H1 (cell line): ENCODE measurements around the gene RTEL1. TPM values are rescaled to one million over a fixed set of nuclear protein-coding genes. Genes with fewer than 3 reads are reported as not detected.

ENCODE experiments used
- CTCF ChIA-PET: fragments of 300-600 bp; sonication (Branson Sonifier 250); formaldehyde crosslinking; loops from one replicate; lab custom pipeline; 2021; ENCODE audit not compliant: partially characterized antibody; lab: Charles Lee
- POLR2A ChIA-PET: fragments of 300-600 bp; sonication (Branson Sonifier 250); formaldehyde crosslinking; loops from one replicate; lab custom pipeline; 2021; ENCODE audit warnings: inconsistent platforms; ENCODE audit not compliant: partially characterized antibody; lab: Charles Lee
- DNase-seq, 2 experiments: peaks; one replicate each; pipeline versions ENCODE4 v3.0.0 to v3.0.0-alpha.2; 2010 to 2022; ENCODE audit warnings: low spot score in 2 of 2, low read depth in 1 of 2, mixed read lengths in 1 of 2
- FAIRE-seq: peaks from 2 replicates; lab custom pipeline; 2011; peaks lifted over from hg19 to GRCh38; lab: Jason Lieb, UNC
- H2AFZ ChIP-seq: 2 replicates; pipeline ENCODE4 v1.8.1; 2012; ENCODE audit warnings: low read length, inconsistent platforms
- H2AK5ac ChIP-seq: 2 replicates; pipeline ENCODE4 v1.6.1; 2013; ENCODE audit warnings: low read depth, low read length
- H2BK120ac ChIP-seq: replicated peaks from 2 replicates; pipeline ENCODE3; 2013; ENCODE audit warnings: low read depth, low read length, inconsistent platforms
- H2BK12ac ChIP-seq: 2 replicates; pipeline ENCODE4 v1.6.1; 2013; ENCODE audit warnings: low read depth, low read length
- H2BK15ac ChIP-seq: 2 replicates; pipeline ENCODE4 v1.6.1; 2013; ENCODE audit warnings: low read length
- H2BK20ac ChIP-seq: 2 replicates; pipeline ENCODE4 v1.6.1; 2013; ENCODE audit warnings: low read length
- H2BK5ac ChIP-seq: 2 replicates; pipeline ENCODE4 v1.6.1; 2013; ENCODE audit warnings: low read depth, low read length
- H3K14ac ChIP-seq: 2 replicates; pipeline ENCODE4 v1.6.1; 2013; ENCODE audit warnings: inconsistent platforms; ENCODE audit not compliant: insufficient read length
- H3K18ac ChIP-seq: 2 replicates; pipeline ENCODE4 v1.6.1; 2013; ENCODE audit warnings: low read length; ENCODE audit errors: extremely low read depth
- H3K23ac ChIP-seq: 2 replicates; pipeline ENCODE4 v1.6.1; 2013; ENCODE audit warnings: inconsistent platforms; ENCODE audit not compliant: insufficient read length
- H3K23me2 ChIP-seq: 2 replicates; pipeline ENCODE4 v1.6.1; 2013; ENCODE audit warnings: low read depth, low read length
- H3K27ac ChIP-seq: 2 replicates; pipeline ENCODE4 v1.6.1; 2011; ENCODE audit warnings: low read depth, low read length, inconsistent platforms
- H3K27me3 ChIP-seq, 4 experiments: replicated peaks in 1 of 4; 1 replicate in 1 of 4; 2 replicates in 3 of 4; pipeline versions ENCODE4 v1.6.1 to v1.8.1; 2011 to 2013; ENCODE audit warnings: low read length in 3 of 4, mild to moderate bottlenecking in 3 of 4, inconsistent platforms in 2 of 4, mixed read lengths in 2 of 4, moderate library complexity in 1 of 4; ENCODE audit not compliant: control insufficient read depth in 3 of 4, insufficient read depth in 3 of 4; ENCODE audit errors: extremely low read depth in 1 of 4
- H3K36me3 ChIP-seq, 4 experiments: 2 replicates each; pipeline versions ENCODE4 v1.6.1 to v1.8.1; 2011 to 2013; ENCODE audit warnings: mild to moderate bottlenecking in 4 of 4, low read length in 3 of 4, moderate library complexity in 2 of 4, control low read depth in 1 of 4, inconsistent platforms in 1 of 4; ENCODE audit not compliant: insufficient read depth in 4 of 4, control insufficient read depth in 2 of 4
- H3K4ac ChIP-seq: replicated peaks from 2 replicates; pipeline ENCODE3; 2013; ENCODE audit warnings: low read length, low read depth, mixed read lengths, inconsistent platforms; ENCODE audit not compliant: insufficient read length
- H3K4me1 ChIP-seq, 4 experiments: replicated peaks in 1 of 4; 1 replicate in 1 of 4; 2 replicates in 3 of 4; pipeline versions ENCODE4 v1.6.1 to v1.8.1; 2011 to 2013; ENCODE audit warnings: low read length in 3 of 4, inconsistent platforms in 2 of 4, mixed read lengths in 1 of 4; ENCODE audit not compliant: insufficient read depth in 4 of 4, control insufficient read depth in 3 of 4
- H3K4me2 ChIP-seq, 2 experiments: 2 replicates each; pipeline versions ENCODE4 v1.6.1 to v1.8.1; 2011 to 2013; ENCODE audit warnings: low read depth in 2 of 2, low read length in 2 of 2, control low read depth in 1 of 2, inconsistent platforms in 1 of 2, mild to moderate bottlenecking in 1 of 2; ENCODE audit not compliant: insufficient read depth in 1 of 2
- H3K4me3 ChIP-seq, 4 experiments: fragments of 200-600, 300-600 bp in 1 of 4; sonication (generic), shearing (Covaris generic), sonication (Bioruptor Twin) in 1 of 4; 2 replicates each; pipeline versions ENCODE4 v1.5.1 to v1.8.1; 2011 to 2016; ENCODE audit warnings: low read length in 4 of 4, low read depth in 3 of 4, control low read depth in 2 of 4, inconsistent platforms in 2 of 4, mild to moderate bottlenecking in 2 of 4, mixed read lengths in 1 of 4, moderate library complexity in 1 of 4; ENCODE audit not compliant: insufficient read depth in 2 of 4; ENCODE audit errors: extremely low read depth in 1 of 4
- H3K56ac ChIP-seq: replicated peaks from 2 replicates; pipeline ENCODE3; 2013; ENCODE audit warnings: low read depth, mild to moderate bottlenecking, mixed read lengths, low read length, inconsistent platforms; ENCODE audit not compliant: insufficient read length
- H3K79me1 ChIP-seq: 2 replicates; pipeline ENCODE4 v1.6.1; 2013; ENCODE audit warnings: low read depth, low read length, control low read depth
- H3K79me2 ChIP-seq, 2 experiments: 2 replicates each; pipeline versions ENCODE4 v1.6.1 to v1.8.1; 2012 to 2013; ENCODE audit warnings: low read length in 2 of 2, mild to moderate bottlenecking in 2 of 2, inconsistent platforms in 1 of 2; ENCODE audit not compliant: insufficient read depth in 2 of 2, control insufficient read depth in 1 of 2
- H3K9ac ChIP-seq, 4 experiments: replicated peaks in 1 of 4; 1 replicate in 1 of 4; 2 replicates in 3 of 4; pipeline versions ENCODE4 v1.6.1 to v1.8.1; 2011 to 2013; ENCODE audit warnings: low read depth in 3 of 4, low read length in 3 of 4, control low read depth in 2 of 4, mild to moderate bottlenecking in 2 of 4, moderate library complexity in 2 of 4, inconsistent platforms in 1 of 4; ENCODE audit errors: extremely low read depth in 1 of 4
- H3K9me3 ChIP-seq, 2 experiments: 2 replicates each; pipeline versions ENCODE4 v1.6.1 to v1.8.1; 2012 to 2013; ENCODE audit warnings: mild to moderate bottlenecking in 2 of 2, moderate library complexity in 2 of 2, control low read depth in 1 of 2, inconsistent platforms in 1 of 2, low read depth in 1 of 2, low read length in 1 of 2, mixed read lengths in 1 of 2; ENCODE audit not compliant: insufficient read depth in 2 of 2
- H4K20me1 ChIP-seq, 2 experiments: replicated peaks in 1 of 2; 2 replicates each; pipeline versions ENCODE3 to v1.8.1; 2011 to 2013; ENCODE audit warnings: inconsistent platforms in 2 of 2, low read length in 2 of 2, mild to moderate bottlenecking in 1 of 2; ENCODE audit not compliant: insufficient read depth in 2 of 2, control insufficient read depth in 1 of 2
- H4K5ac ChIP-seq: 2 replicates; pipeline ENCODE4 v1.6.1; 2013; ENCODE audit warnings: low read length, low read depth, mixed read lengths, inconsistent platforms; ENCODE audit not compliant: insufficient read length
- H4K8ac ChIP-seq: 2 replicates; pipeline ENCODE4 v1.8.0; 2013; ENCODE audit warnings: mild to moderate bottlenecking, moderate library complexity, low read length, inconsistent platforms; ENCODE audit not compliant: insufficient read depth; ENCODE audit errors: extremely low read depth
- H4K91ac ChIP-seq: replicated peaks from 2 replicates; pipeline ENCODE3; 2013; ENCODE audit warnings: low read length, mixed read lengths, inconsistent platforms; ENCODE audit not compliant: insufficient read length
- CHD1 ChIP-seq: IDR thresholded peaks from 2 replicates; pipeline ENCODE4 v1.6.1; 2012; ENCODE audit warnings: low read depth, low read length, improper control_type of control experiment
- EGR1 ChIP-seq: IDR thresholded peaks from 2 replicates; pipeline ENCODE4 v1.6.1; 2011; ENCODE audit warnings: low read depth, low read length, borderline replicate concordance
- FOSL1 ChIP-seq: IDR thresholded peaks from 2 replicates; pipeline ENCODE4 v1.6.1; 2011; ENCODE audit warnings: mild to moderate bottlenecking, low read depth, low read length, moderate library complexity; ENCODE audit not compliant: insufficient read depth
- GABPA ChIP-seq: IDR thresholded peaks from 2 replicates; pipeline ENCODE4 v1.6.1; 2011; ENCODE audit warnings: mild to moderate bottlenecking, low read length, moderate library complexity, borderline replicate concordance; ENCODE audit not compliant: insufficient read depth
- GTF2F1 ChIP-seq: IDR thresholded peaks from 2 replicates; pipeline ENCODE4 v1.6.1; 2012; ENCODE audit warnings: low read depth, low read length, improper control_type of control experiment, borderline replicate concordance
- SIX5 ChIP-seq: IDR thresholded peaks from 2 replicates; pipeline ENCODE4 v1.6.1; 2011; ENCODE audit warnings: mild to moderate bottlenecking, low read depth, low read length
- ZNF274 ChIP-seq: IDR thresholded peaks from 2 replicates; pipeline ENCODE4 v1.7.0; 2012; ENCODE audit warnings: low read length, borderline replicate concordance; ENCODE audit errors: extremely low read depth
- WGBS, 2 experiments: shearing (Covaris generic) in 1 of 2; methylation state at CpG; one replicate each; pipeline versions ENCODE4 v1.1.6 to v1.1.7; 2013 to 2015; ENCODE audit warnings: low lambda C conversion rate in 2 of 2, mixed read lengths in 2 of 2, inconsistent platforms in 1 of 2, low coverage in 1 of 2, missing lambda C conversion rate in 1 of 2; ENCODE audit not compliant: insufficient replicate concordance in 2 of 2, insufficient coverage in 1 of 2, insufficient read length in 1 of 2; ENCODE audit errors: extremely low coverage in 1 of 2, missing lambda C conversion rate in 1 of 2; 5-methylcytosine and 5-hydroxymethylcytosine counted together
- polyA plus RNA-seq, 7 experiments: library from polyadenylated mRNA; depleted of rRNA in 3 of 7; stranded (reverse) in 5 of 7; unstranded in 2 of 7; fragments of >200 nt in 5 of 7; fragments of 200-250 nt in 2 of 7; gene quantifications; 1 replicate in 5 of 7; 2 replicates in 1 of 7; 4 replicates in 1 of 7; pipeline versions ENCODE4 v1.2.1 to v1.2.3, GENCODE V29; 2011 to 2013; ENCODE audit warnings: missing spikeins in 2 of 7, mixed read lengths in 2 of 7
- total RNA-seq: library from RNA; stranded (reverse); fragmentation: NEBNext Ultra II Directional; extraction: Animal tissue kit (Norgen Biotek cat#: 25700); gene quantifications from 2 replicates; pipeline ENCODE4 v1.2.1, GENCODE V29; 2021
- TF ChIP-seq, protein P1 (sequence below): IDR thresholded peaks from 2 replicates; pipeline ENCODE4 v1.6.1; 2012; ENCODE audit warnings: inconsistent platforms
- TF ChIP-seq, protein P2 (sequence below): IDR thresholded peaks from 2 replicates; pipeline ENCODE4 v1.6.1; 2011; ENCODE audit warnings: low read length, improper control_type of control experiment

The RTEL1 gene
- total and polyA plus RNA-seq, 2 of the 8 experiments (the other 6 are each of a cell fraction or from before 2014, with no cell fraction given), result 16.2 to 37.1 TPM

DNA sequence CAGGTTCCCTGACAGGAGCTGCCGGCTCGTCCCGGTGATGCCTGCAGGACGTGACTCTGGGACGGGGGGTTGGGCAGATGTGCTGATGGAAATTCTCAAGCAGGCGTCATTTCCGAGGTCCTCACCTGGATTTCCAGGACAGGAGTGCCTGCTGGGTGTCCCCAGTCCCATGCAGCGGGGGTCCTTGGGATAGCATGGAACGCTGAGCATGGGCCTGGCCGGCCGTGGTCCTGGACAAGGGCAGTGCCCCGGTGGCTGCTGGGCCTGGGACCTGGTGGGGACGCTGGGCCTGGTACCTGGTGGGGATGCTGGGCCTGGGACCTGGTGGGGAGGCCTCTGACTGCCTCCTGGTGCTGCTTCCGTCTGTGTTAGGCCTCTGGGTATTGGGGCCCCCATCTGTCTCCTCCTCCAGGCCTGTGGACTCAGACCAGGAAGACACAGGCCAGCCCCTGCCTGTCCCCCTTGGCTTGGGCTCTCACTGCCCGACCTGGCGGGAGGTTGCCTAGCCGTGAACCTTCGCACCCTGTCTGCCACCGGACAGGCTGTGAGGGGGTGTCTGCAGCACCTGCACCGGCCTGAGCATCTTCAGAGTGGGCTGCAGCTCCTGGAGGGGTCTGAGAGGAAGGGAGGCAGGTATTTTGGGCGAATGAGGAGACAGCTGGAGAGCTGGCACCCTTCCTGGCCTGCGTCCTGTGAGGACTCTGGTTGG lies 6.2 kb downstream of the RTEL1 start:
- POLR2A ChIA-PET, result interaction anchor here (0.7 to 1.0 kb wide), 3 partner anchors 30 to 65 kb away, joined by 3 read pairs; partner anchors contain the start of genes ARFRP1 and ZGPAT

More for the DNA sequence above, 6.2 kb downstream of the RTEL1 start:
- H3K9me3 ChIP-seq, result no peaks in the 10 kb centered on the region
- H2BK15ac ChIP-seq, result no peak overlapping the region
- no peak overlapping the region for H2BK5ac ChIP-seq
- no peak overlapping the region for H2AFZ ChIP-seq
- no peak for DNase-seq
- CTCF ChIA-PET, result interaction anchor here (1.2 to 1.3 kb wide), 2 partner anchors 22 to 125 kb away, joined by 3 read pairs; no protein-coding TSS in a partner anchor
- TF ChIP-seq FOSL1, result no peak
- no peak for TF ChIP-seq ZNF274
- TF ChIP-seq, protein P1, sequence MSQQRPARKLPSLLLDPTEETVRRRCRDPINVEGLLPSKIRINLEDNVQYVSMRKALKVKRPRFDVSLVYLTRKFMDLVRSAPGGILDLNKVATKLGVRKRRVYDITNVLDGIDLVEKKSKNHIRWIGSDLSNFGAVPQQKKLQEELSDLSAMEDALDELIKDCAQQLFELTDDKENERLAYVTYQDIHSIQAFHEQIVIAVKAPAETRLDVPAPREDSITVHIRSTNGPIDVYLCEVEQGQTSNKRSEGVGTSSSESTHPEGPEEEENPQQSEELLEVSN, result no peak
- TF ChIP-seq, protein P2, sequence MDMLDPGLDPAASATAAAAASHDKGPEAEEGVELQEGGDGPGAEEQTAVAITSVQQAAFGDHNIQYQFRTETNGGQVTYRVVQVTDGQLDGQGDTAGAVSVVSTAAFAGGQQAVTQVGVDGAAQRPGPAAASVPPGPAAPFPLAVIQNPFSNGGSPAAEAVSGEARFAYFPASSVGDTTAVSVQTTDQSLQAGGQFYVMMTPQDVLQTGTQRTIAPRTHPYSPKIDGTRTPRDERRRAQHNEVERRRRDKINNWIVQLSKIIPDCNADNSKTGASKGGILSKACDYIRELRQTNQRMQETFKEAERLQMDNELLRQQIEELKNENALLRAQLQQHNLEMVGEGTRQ, result no peak
- no peak for TF ChIP-seq EGR1
- no peak for TF ChIP-seq CHD1
- no peak for TF ChIP-seq SIX5
- TF ChIP-seq GABPA, result no peak
- TF ChIP-seq GTF2F1, result no peak
- no peak overlapping the region for H4K91ac ChIP-seq
- peaks cover 0 to 31% (median 17%) of the 10 kb centered on the region in 4 experiments; a peak in 6 of 8 replicates for H3K36me3 ChIP-seq
- no peak overlapping the region for H4K5ac ChIP-seq
- WGBS, 2 experiments, result 89% methylated on average over 22 of the region's 22 CpGs; no CpG with 5 or more reads in 1 of the 2 experiments
- H4K8ac ChIP-seq, result no peak overlapping the region
- H3K79me2 ChIP-seq, result peaks cover 0 to 5% of the 10 kb centered on the region in 2 experiments; a peak in 1 of 4 replicates
- no peaks in the 10 kb centered on the region; the same call in 1 of the 2 replicates for H3K79me1 ChIP-seq
- H2BK20ac ChIP-seq, result no peak overlapping the region
- H3K27me3 ChIP-seq, result no peaks in the 10 kb centered on the region
- H3K4me1 ChIP-seq, result peaks cover 0 to 1% (median under 1%) of the 10 kb centered on the region in 4 experiments; a peak in 5 of 7 replicates
- H3K23me2 ChIP-seq, result no peaks in the 10 kb centered on the region
- no peak overlapping the region for H3K23ac ChIP-seq
- H4K20me1 ChIP-seq, result peaks cover 2 to 10% of the 10 kb centered on the region in 2 experiments
- no peak overlapping the region for H3K9ac ChIP-seq
- no peak overlapping the region for H3K4ac ChIP-seq
- H2BK120ac ChIP-seq, result no peak overlapping the region
- H3K56ac ChIP-seq, result no peak overlapping the region
- H3K27ac ChIP-seq, result no peak overlapping the region
- H2BK12ac ChIP-seq, result no peak overlapping the region
- no peak overlapping the region for H3K18ac ChIP-seq
- no peak overlapping the region for H3K14ac ChIP-seq
- H3K4me3 ChIP-seq, result no peak overlapping the region
- H3K4me2 ChIP-seq, result no peak overlapping the region
- no peak overlapping the region for H2AK5ac ChIP-seq
- FAIRE-seq, result no peak
